GM19035 (cell line): Measurements from ENCODE around the gene MAP2K7.
A peak's percentile ranks its signal among the peaks of the same experiment; 100 is the strongest.

ENCODE experiments used
- ATAC-seq: cut with Tn5 transposase; IDR thresholded peaks from one replicate; pipeline ENCODE4 v1.9.1; 2021; ENCODE audit not compliant: unreplicated experiment

MAP2K7 gene

GRCh38 chr19:7918615-7919421, 15.1 kb downstream of the MAP2K7 start:
- no peak for ATAC-seq

DNA sequence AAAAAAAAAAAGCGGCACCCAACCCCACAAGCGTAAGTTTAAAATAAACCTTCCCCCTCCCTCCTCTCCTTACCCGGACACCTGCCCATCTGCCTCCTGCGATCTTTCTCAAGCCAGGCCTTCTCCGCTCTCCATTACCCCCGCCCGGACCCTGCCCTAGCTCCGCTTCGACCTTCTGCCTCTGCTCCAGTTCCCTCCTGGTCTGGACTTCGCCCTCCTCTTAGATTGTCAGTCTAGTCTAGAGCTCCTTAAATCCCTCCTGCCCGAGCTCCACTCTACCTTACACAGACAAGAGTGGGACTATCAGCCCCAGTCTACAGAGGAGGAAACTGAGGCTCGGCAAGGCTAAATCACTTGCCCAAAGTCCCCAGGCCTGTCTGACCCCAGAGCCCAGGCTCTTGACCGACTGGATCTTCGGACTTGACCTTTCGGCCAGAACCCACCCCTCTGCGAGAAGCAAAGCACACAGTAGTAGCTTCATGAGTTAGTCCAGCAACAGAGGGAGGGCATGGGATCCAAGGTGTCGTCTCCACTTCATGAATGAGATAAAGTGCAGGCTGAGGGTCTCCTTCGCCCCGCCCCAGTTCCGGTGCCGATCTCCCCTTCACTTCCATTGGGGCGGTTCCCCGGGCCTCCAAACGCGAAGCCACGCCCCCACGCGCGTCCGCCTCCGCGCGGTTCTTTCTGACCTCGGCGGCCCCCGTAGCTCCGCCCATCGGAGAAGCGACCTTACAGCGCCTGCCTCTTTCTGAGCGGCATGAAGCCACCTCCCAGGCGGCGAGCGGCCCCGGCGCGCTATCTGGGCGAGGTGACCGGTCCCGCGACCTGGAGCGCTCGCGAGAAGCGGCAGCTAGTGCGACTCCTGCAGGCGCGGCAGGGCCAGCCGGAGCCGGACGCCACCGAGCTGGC, 16.2 kb downstream of the MAP2K7 start, which contains the start of gene SNAPC2:
Gene SNAPC2 (plus strand): TSS at position 729 of the 909 bp plus-strand sequence. CDS start 29 bp downstream, at position 758.
- ATAC-seq: peak; percentile 63

DNA sequence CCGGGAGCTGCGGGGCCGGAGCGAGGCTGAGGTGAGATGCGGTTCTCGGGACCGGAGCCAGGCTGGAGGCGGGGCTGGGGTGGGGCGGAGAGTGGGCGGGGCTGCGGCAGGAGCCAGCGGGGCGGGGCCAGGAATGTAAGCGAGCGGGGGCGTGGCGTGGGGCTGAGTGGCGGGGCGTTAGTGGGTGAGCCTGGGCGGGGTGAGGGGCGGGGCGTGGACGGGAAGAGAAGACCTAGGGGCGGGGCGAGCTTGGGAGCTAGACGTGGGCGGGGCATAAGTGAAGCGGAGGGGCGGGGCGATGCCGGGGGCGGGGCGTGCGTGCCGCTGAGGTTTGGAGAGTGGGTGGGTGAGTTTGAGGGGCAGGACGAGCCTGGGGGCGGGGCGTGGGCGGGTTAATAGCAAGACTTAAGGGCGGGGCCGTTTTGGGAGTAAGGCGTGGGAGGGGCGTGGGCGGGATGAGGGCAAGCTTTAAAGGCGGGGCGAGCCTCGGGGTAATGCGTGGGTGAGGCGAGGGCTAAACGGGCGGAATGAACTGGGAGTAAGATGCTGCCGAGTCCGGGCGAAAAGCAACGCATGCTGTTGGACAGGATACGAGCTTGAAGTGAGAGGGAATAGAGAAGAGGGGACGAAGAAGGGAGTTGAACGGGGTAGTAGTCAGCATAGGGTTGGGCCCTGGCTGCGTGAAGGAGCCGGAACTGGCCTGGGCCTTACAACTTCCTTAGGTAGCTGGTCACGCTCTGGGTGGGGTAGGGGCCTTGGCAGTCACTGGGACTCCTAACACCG, 17.0 kb downstream of the MAP2K7 start:
- peak; percentile 40 for ATAC-seq

GRCh38 chr19:7921302-7921966, 17.8 kb downstream of the MAP2K7 start:
- ATAC-seq: no peak

GRCh38 chr19:7921967-7922835, 18.5 kb downstream of the MAP2K7 start:
- no peak for ATAC-seq

GRCh38 chr19:7922836-7923195, 19.1 kb downstream of the MAP2K7 start:
- no peak for ATAC-seq

DNA sequence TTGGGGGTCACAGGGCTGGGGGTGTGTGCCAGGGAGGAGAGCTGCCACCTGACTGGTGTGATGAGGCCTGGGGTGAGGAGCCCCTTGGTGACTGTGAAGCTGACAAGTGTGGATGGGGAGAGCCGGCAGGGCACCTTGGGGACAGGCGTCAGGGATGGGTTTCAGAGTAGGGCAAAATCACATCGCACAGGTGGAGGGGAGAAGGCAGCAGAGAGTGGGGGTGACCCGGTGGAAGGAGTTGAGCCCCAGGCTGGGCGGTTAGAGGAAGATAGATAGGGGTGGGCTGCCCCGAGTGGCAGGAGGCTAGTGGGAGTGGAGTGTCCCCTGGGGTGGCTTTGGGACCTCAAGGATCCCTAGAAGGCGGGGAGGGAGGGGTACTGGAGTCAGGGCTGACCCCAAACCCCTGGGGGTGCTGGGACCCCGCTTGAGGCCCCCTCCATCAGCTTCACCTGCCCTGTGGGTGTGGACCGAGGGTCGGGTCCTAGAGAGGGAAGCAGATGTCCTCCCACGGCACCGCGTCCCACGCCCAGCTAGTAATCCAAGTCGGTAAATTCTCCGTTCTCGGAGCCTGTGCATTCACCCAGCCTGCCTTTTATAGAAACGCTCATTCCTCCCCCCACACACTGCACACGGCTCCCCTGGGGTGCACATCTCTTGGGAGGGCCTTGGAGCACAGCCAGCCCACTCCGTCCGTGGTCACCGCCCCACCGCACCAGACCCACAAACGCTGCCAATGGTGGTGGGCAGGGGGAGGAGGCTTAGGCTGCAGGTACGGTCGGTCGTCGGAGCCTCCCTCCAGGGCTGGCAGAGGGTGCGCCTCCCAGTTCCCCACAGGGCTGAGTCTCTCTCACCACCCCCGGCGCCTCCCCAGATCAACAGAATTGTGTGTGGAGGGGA, 19.9 kb downstream of the MAP2K7 start:
- no peak for ATAC-seq

- ATAC-seq: no peak
Measured at GRCh38 chr19:7924241-7924640, 20.6 kb downstream of the MAP2K7 start.

DNA sequence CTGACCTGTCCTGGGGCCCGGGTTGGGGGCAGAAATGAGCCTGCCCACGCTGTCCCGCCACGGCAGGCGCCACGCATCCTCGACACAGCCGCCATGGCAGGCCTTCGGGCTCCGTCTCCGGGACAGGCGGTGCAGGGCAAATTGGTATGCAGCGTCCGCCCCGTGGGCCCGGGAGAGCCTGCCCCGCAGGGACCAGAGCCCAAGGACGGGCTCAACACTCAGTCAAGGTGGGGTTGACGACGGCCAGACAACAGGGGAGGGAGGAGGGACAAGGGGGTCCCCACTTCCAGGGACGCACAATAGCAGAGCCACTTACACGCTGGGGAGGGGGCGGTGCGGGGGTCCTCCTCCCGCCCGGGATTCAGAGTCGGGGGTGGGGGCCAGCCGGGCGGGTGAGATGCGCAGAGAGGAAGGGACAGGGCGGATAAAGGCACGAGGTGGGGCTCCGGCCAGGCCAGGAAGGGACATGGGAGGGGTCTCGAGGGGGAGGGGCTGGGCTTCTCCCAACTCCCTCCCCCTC, 21.0 kb downstream of the MAP2K7 start:
- no peak for ATAC-seq

GRCh38 chr19:7925171-7925851, 21.6 kb downstream of the MAP2K7 start:
- no peak for ATAC-seq

DNA sequence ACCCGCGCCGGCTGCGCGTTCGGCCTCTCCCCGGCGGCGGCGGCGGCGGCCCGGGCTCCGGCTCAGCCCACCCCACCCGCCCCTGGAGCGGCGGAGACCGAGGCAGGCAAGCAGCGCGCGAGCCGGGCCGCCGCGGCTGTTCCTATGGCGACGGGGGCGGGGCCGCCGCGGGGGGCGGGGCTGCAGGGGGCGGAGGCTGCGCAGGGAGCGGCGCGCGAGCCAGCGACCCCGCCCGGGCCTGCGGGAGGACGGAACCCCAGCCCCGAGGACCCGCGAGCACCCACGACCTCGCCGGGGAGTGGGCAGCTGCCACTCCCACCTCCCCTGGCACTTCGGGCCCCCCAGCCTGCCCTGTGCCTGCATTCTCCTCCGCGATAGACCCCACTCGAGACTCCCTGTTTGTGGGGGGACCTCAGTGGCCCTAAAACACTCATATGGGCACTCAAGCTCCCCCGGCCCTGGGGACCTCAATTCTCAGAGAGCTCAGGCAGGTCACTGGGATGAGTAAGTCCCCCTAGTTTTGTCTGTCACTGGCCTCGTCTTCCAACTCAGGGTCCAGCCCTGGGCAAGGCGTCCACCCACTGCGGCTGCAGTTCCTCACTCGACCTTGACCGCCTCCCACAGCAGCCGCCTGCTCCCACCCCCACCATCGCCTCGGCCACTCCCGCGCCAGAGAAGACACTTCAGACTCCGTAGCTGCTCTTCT, 22.5 kb downstream of the MAP2K7 start, which contains the start of gene CTXN1:
Gene CTXN1 (minus strand): TSS at position 115 of the 706 bp plus-strand sequence. CDS start 597 bp downstream, outside the sequence.
- no peak for ATAC-seq

GRCh38 chr19:7926727-7927604, 23.3 kb downstream of the MAP2K7 start:
- no peak for ATAC-seq

DNA sequence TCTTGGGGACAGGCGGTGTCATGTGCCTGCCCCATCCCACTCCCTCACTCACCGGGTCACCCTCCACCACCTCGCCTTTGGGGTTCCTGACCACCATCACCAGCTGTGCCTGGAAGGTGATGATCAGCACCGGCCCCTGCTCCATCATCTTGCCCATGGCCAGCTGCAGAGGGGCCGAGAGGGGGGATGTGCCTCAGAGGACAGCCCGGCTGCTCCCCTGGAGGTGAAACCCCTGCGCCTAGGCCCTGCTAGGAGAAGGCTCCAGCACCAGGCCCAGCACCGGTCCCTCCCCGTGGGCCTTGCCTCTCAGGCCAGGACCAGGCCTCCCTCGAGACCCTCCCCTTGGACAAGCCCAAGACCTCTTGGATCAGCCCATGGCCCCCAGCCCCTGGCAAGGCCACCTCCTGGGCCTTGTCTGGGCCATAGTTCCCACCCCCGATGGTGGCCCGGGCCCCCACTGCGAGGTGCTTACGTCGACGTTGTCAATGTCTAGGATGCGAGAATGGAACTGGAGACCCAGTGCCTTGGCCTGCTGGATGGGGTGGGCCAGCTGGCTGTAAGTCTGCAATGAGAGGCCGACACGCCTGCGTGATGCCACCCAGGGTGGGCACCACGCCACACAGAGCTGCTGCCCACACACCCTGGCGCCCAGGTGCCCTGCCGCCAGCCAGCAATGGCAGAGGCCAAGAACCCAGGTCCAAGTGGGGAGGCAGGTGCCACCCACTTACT, 24.1 kb downstream of the MAP2K7 start:
- no peak for ATAC-seq

DNA sequence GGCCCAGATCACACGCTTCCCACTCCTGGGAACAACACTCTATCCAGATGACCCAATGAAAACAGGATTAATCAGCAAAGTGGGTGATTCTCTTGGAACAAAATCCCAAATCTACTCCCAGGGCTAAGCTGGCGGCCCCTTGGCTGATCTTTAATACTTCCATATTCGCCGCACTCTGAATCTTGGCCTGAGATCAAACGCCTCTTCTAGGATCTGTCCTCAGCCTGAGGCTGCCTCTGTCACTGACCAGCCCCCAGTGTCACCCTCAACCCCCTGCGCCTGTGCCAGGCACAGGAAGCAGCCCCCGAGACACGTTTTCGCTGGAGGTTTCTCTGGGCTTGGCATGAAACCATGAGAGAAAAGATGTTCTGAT, 24.6 kb downstream of the MAP2K7 start:
- no peak for ATAC-seq
